Measurements from ENCODE around the gene ADIPOQ.
A peak's percentile ranks its signal among the peaks of the same experiment; 100 is the strongest.
"Not testable (repeated sequence)": the region's sequence is repeated elsewhere in the genome, so short reads cannot be mapped to it uniquely, and the experiment has no call there.

Gene ADIPOQ

DNA sequence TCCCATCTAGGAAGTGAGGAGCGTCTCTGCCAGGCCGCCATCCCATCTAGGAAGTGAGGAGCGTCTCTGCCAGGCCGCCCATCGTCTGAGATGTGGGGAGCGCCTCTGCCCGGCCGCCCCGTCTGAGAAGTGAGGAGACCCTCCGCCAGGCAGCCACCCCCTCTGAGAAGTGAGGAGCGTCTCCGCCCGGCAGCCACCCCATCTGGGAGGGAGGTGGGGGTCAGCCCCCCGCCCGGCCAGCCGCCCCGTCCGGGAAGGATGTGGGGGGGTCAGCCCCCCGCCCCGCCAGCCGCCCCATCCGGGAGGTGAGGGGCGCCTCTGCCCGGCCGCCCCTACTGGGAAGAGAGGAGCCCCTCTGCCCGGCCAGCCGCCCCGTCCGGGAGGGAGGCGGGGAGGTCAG lies 31.3 kb downstream of the ADIPOQ start:
- not testable (repeated sequence) for DNase-seq

DNA sequence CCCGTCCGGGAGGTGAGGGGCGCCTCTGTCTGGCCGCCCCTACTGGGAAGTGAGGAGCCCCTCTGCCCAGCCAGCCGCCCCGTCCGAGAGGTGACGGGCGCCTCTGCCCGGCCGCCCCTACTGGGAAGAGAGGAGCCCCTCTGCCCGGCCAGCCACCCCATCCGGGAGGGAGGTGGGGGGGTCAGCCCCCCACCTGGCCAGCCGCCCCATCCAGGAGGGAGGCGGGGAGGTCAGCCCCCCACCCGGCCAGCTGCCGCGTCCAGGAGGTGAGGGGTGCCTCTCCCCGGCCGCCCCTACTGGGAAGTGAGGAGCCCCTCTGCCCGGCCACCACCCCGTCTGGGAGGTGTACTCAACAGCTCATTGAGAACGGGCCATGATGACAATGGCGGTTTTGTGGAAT lies 31.7 kb downstream of the ADIPOQ start:
- DNase-seq = not testable (repeated sequence)

DNA sequence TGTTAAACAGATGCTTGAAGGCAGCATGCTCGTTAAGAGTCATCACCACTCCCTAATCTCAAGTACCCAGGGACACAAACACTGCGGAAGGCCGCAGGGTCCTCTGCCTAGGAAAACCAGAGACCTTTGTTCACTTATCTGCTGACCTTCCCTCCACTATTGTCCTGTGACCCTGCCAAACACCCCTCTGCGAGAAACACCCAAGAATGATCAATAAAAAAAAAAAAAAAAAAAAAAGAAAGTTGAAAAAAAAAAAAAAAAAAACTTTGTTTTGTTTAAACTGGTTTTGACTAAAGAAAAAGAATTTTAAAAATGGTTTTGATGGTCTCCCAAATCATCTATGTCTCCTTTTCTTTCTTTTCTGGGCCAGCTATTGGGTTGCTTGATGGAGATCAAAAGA lies 32.3 kb downstream of the ADIPOQ start:
- not testable (repeated sequence) for DNase-seq

DNA sequence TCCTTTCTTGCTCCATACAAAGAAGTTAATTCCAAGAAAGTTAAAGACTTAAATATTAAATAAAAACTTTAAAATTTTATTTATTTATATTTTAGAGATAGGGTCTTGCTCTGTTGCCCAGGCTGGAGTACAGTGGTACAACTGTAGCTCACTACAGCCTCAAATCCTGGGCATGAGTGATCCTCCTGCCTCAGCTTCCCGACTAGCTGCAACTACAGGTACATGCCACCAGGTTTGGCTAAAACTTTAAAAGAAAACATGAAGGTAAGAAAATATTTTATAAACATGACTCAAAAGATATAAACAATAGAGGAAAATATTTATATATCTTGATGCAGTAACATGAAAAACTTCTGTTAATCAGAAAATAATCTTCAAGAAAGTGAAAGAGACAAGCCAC lies 33.2 kb downstream of the ADIPOQ start:
- DNase-seq = no peak

DNA sequence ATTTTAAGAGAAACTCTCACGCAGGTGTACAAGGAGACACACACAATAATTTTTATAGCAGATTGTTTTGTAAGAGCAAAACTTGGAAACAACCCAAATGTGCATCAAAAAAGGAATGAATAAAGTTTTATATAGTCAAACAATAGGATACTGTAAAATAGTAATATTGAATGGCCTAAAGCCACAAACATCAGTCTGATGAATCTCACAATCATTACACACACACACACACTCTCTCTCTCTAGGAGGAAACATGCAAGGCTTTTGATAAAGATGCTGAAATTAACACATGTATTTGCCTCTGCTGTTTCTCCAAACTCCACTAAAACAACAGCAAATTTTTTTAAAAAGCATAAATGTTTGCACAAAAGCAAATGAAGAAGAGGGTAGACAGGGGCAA lies 37.3 kb downstream of the ADIPOQ start:
- DNase-seq = no peak

DNA sequence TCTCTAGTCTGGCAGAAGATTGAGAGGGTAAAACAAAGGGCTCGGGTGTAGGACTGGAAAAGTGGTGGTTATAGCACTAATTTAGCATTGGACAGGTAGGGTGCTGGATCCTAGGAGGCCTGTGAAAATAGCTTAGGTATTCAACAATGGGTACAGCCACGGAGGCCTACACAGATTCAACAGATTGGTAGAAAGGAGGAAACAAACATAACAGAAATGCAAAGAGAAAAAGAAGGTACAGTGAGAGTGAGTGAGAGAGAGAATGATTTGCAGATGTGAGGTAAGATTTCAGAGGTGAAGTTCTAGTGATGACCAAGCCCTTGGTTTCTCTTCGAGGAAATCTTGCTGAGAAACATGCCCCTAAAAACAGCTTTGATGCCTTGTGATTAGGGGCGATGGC lies 37.9 kb downstream of the ADIPOQ start:
- DNase-seq = no peak

DNA sequence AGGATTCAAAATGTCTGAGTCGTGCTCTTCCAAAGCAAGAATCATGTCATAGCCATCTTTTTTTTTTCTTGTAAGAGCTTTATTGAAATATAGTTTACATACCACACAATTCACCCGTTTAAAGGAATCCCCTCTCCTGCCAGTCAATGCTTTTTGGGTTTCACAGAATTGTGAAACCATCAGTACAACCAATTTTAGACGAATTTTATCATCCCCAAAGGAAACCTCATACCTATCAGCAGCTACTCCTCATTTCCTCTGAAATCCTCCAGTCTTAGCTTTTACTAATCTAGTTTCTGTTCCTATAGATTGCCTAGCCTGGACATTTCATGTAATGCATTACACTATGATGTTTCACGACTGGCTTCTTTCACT lies 39.6 kb downstream of the ADIPOQ start:
- DNase-seq = peak in 1 of 2 donors; percentile 20

DNA sequence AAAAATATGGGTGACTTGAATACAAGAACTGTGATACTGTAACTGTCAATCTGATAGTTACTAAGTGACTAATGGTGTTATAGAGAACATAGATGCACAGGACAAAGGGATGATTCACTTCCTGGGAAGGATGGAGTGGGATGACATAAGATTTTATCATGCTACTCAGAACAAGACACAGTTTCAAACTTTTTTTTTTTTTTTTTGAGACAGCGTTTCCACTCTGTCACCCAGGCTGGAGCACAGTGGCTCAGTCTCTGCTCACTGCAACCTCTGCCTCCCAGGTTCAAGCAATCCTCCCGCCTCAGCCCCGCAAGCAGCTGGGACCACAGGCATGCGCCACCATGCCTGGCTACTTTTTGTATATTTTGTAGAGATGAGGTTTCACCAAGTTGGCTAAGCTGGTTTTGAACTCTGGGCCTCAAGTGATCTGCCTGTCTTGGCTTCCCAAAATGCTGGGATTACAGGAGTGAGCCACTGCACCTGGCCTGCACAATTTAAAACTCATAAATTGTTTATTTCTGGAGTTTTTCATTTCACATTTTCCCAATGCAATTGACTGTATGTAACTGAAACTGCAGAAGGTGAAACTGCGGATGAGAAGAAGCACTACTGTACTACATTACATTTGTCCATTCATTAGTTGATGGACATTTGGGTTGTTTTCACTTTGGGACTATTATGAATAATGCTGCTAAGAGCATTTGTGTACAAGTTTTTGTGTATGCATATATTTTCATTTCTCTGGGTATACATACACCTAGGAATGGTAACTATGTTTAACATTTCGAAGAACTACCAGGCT lies 40.6 kb downstream of the ADIPOQ start:
- DNase-seq = no peak

DNA sequence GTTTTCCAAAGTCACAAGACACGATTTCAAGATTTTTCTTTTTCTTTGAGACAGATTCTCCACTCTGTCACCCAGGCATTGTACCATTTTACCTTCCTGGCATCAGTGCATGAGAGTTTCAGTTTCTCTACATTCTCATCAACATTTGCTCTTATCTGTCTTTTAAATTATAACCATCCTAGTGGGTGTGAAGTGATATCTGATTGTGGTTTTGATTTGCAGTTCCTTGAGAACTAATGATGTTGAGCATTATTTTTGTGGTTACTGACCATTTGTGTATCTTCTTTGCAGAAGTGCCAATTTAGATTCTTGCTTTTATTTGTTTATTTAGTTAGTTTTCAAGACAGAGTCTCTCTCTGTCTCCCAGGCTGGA lies 41.2 kb downstream of the ADIPOQ start:
- peak in 1 of 2 donors; percentile 30 for DNase-seq

DNA sequence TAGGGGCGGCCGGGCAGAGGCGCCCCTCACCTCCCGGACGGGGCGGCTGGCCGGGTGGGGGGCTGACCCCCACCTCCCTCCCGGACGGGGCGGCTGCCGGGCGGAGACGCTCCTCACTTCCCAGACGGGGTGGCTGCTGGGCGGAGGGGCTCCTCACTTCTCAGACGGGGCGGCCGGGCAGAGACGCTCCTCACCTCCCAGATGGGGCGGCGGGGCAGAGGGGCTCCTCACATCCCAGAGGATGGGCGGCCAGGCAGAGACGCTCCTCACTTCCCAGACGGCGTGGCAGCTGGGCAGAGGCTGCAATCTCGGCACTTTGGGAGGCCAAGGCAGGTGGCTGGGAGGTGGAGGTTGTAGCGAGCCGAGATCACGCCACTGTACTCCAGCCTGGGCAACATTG lies 42.4 kb downstream of the ADIPOQ start:
- DNase-seq = not testable (repeated sequence)

DNA sequence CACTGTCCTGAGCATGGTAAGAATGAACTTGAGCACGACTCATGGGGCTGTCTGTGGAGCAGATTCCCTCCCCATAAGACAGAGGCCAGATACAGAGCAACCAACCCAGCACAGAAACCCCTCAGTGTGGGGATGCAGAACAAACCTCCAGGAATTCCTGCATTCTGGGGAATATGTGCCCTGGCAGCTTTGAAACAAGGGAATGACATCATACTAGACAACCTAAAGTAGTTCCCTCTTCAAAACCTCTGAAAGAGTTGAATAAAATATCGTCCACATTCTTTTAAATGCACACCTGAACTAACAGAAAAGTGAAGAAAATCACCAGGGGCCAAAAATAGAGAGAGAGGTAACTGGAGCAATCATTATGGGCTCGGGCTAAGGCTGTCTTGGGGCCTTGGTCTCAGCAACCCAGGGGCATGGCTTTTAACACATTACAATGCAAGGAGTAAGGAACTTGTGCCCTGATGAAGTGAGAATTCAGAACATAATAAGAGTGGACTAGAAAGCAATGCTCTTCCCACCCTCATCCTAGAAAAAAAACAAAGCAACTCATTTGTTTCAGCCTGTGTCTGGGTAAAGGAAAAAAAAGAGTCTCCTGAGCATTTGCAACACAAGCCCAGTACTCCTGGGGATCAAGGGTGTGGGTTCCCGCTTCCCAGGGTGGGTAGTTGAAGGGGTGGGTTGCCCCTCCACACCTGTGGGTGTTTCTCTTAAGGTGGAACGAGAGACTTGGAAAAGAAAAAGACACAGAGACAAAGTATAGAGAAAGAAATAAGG lies 43.9 kb downstream of the ADIPOQ start:
- no peak for DNase-seq

DNA sequence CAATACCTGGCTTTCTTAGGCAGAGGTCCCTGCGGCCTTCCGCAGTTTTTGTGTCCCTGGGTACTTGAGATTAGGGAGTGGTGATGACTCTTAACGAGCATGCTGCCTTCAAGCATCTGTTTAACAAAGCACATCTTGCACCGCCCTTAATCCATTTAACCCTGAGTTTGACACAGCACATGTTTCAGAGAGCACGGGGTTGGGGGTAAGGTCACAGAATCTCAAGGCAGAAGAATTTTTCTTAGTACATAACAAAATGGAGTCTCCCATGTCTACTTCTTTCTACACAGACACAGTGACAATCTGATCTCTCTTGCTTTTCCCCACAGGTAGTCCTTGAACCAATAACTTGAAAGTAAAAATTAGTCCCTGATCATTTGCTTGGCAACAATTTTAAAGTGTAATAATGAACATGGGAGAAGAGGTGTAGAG lies 45.0 kb downstream of the ADIPOQ start:
- DNase-seq = not testable (repeated sequence)

DNA sequence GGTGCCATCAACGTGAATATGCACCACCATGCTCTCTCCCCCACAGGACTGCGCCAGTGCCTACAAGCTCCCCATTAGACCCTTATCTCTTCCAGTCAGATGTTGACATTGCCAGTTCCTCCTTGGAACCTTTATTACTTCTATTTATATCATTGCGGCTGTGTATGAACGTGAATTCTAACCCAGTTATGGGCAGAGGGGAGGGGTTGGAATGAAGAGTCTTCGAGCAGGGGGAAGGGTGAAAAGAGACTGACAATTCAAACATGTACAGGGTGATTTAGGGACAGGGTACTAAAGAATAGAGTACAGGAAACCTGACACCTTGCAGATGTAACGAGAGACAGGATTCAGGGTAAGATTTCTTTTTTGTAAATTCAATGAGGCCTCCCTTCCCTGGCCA lies 46.1 kb downstream of the ADIPOQ start:
- DNase-seq = no peak

DNA sequence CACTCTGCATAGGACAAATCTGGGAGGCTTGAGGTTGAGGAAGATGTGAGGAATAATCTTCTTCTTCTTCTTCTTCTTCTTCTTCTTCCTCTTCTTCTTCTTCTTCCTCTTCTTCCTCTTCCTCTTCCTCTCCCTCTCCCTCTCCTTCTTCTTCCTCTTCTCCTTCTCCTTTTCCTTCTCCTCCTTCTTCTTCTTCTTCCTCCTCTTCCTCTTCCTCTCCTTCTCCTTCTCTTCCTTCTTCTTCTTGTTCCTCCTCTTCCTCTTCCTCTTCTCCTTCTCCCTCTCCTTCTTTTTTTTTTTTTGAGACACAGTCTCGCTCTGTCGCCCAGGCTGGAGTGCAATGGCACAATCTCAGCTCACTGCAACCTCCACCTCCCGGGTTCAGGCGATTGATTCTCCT lies 47.2 kb downstream of the ADIPOQ start:
- not testable (repeated sequence) for DNase-seq

DNA sequence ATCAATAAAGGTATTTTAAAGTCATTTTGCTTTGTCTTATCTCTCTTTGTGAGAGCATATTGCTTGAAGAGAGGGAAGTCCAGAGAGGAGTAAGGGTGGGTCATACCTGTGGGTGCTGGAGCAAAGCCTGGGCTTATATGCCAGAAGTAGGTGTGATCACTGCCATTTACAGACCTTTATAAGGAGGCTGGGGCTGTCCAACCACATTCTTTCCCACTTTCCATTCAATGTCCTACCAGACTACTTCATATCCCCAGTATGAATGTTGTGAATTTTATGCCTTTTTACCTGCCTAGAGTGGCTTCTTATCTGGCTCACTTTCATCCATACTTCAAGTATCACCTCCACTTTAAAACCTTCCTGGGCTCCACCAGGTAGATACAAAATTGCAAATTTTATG lies 48.4 kb downstream of the ADIPOQ start:
- no peak for DNase-seq

DNA sequence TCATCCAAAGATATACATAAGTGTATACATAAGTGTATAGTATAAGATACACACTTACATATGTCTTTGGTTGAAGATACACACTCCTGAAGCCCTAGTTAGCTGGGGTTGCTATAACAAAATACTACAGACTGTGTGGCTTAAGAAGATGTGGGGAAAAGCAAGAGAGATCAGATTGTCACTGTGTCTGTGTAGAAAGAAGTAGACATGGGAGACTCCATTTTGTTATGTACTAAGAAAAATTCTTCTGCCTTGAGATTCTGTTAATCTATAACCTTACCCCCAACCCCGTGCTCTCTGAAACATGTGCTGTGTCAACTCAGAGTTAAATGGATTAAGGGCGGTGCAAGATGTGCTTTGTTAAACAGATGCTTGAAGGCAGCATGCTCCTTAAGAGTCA lies 50.6 kb downstream of the ADIPOQ start:
- DNase-seq = not testable (repeated sequence)

DNA sequence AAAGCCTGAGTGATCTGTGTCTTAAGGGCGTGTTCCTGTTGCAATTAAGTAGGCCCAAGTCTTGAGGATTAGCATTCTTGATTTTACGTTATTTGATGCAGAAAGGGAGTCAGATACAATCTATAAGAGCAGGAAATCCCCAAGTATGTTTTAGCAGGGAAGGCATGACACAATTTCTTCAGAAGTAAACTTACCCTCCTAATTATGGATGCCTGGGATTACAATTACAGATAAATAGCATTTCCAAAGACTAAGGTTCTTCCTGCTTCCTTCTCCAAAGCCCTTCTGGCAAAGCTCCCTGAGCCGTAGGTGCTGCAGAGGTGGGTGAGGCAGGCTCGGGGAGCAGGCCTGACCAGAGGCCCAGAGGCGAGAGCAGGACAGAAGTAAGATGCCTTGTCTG lies 52.9 kb downstream of the ADIPOQ start:
- no peak for DNase-seq

DNA sequence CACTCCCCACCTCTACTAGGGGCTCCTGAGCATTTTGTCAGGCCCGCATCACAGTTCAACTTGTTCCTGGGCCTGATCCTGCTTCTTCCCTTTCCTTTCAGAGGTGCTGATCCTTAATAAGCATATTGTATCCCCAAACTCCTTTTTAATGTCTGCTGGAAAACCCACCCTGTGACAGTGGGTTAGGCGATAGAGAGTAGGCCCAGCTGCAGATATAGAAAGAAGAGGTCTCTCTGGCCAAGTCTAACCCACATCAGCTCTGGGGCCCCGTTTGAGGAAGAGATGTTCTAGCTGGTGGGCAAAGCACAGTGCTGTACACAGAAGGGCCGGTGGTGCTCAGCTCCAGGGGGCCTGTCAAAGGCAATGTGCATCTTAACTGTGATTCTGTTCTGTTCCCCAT lies 53.5 kb downstream of the ADIPOQ start:
- no peak for DNase-seq

DNA sequence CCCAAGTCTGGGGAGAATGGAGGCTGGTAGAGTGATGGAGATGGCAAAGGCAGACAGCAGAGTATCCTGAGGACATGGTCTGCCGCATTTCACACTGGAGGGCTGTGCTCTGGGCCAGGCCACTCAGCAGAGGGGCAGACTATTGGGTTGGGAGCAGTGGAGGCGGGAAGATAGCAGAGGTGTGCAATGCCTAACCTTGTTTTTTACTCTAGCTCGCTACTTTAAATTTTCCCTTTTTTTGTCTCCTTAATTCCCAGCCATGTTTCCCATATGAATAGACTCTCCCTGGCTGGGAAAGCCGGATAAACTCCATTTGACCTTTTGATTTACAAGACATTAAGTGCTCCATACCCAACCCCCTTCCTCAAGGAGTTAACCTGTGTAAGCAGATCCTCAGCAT lies 54.4 kb downstream of the ADIPOQ start:
- DNase-seq = no peak

DNA sequence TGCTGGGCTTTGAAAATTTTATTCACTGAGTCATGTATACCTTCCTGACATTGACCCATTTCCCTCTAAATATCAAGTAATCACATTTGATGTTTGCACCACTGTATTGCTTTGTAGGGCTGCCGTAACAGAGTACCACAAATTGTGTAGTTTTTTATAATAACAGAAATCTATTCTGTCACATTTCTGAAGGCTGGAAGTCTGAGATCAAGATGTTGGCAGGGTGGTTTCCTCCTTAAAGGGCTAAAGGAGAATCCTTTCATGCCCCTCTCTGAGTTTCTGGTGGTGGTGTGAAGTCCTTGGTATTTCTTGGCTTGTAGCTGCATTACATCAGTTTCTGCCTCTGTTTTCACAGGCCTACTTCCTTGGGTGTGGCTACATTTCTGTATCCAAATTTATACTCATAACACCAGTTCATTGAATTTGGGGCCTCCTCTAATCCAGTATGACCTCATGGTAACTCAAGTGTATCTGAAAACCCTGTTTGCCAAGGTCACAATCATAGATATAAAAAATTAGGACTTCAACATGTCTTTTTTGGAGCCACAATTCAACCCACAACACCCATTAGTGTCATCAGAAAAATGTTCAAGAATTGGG lies 58.7 kb downstream of the ADIPOQ start:
- DNase-seq = peak in 1 of 2 donors; percentile 19

DNA sequence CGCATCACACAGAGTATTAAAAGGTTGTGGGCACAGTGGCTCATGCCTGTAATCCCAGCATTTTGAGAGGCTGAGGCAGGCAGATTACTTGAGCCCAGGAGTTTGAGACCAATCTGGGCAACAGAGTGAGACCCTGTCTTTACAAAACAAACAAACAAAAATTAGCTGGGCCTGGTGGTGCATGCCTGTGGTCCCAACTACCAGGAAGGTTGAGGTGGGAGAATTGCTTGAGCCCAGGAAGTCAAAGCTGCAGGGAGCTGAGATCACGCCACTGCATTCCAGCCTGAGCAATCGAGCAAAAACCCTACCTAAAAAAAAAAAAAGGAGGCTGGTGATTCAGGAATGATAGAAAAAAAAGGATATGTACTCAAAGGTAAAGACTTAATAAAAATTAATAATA lies 59.6 kb downstream of the ADIPOQ start:
- DNase-seq = no peak

DNA sequence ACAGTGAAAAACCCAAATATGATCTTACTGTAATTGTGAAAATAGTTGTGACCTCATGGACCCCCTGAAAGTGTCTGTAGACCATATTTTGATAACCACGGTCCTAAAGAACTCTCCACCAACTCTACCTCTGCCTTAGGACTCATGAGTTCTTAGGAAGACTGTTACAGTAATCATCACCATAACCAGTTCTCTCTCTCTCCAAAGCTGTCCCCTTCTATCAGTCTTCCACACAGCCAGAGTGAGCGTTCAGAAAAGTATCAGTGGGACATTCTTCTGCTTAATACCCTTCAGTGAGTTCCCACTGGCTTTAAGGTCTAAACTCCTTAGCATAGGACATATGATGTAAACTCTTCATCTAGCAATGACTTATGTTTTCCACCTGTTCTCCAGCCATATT lies 60.2 kb downstream of the ADIPOQ start:
- no peak for DNase-seq

DNA sequence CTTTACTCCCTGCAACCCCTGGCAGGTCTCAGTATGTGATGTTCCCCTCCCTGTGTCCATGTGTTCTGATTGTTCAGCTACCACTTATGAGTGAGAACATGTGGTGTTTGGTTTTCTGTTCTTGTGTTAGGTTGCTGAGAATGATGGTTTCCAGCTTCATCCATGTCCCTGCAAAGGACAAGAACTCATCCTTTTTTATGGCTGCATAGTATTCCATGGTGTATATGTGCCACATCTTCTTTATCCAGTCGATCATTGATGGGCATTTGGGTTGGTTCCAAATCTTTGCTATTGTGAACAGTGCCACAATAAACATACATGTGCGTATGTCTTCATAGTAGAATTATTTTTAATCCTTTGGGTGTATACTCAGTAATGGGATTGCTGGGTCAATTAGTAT lies 61.2 kb downstream of the ADIPOQ start:
- not testable (repeated sequence) for DNase-seq

DNA sequence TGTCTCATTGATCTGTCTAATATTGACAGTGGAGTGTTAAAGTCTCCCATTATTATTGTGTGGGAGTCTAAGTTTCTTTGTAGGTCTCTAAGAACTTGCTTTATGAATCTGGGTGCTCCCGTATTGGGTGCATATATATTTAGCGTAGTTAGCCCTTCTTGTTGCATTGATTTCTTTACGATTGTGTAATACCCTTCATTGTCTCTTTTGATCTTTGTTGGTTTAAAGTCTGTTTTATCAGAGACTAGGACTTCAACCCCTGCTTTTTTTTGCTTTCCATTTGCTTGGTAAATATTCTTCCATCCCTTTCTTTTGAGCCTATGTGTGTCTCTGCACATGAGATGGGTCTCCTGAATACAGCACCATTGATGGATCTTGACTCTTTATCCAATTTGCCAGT lies 64.6 kb downstream of the ADIPOQ start:
- not testable (repeated sequence) for DNase-seq

Measured in CD4-positive, alpha-beta T cell treated with Interferon alpha-2 for 1 hour (primary cell).